Endothelial cell of umbilical vein (primary cell): ENCODE data around the gene GCAT. TPM values are rescaled to one million over a fixed set of nuclear protein-coding genes. Genes with fewer than 3 reads are reported as not detected.

Source experiments
- BruUV-seq: library from RNA; stranded (reverse); fragments of 400-500 nt; replicated peaks from 2 replicates; lab custom pipeline; 2021; lab: Mats Ljungman, UMichigan
- CTCF ChIA-PET: fragments of 300-600, 350-600 bp; sonication (Branson Sonifier 250); formaldehyde crosslinking; loops from one replicate; lab custom pipeline; 2021; ENCODE audit warnings: antibody characterized with exemption, inconsistent platforms; lab: Charles Lee
- POLR2A ChIA-PET: fragments of 300-600, 350-600 bp; sonication (Branson Sonifier 250); formaldehyde crosslinking; loops from one replicate; lab custom pipeline; 2021; ENCODE audit warnings: antibody characterized with exemption, inconsistent platforms; lab: Charles Lee
- DNase-seq: peaks from one replicate; pipeline ENCODE4 v3.0.0-alpha.2; 2011; ENCODE audit warnings: low read depth, low spot score
- FAIRE-seq: peaks from 2 replicates; lab custom pipeline; 2011; peaks lifted over from hg19 to GRCh38; lab: Jason Lieb, UNC
- H2AFZ ChIP-seq: 2 replicates; pipeline ENCODE4 v1.6.0; 2012; ENCODE audit warnings: low read depth, low read length, control low read depth, inconsistent platforms
- H3K27ac ChIP-seq: 2 replicates; pipeline ENCODE4 v1.5.1; 2011; ENCODE audit warnings: low read depth, mild to moderate bottlenecking, control low read depth, low read length, moderate library complexity; ENCODE audit not compliant: insufficient read depth
- H3K27me3 ChIP-seq, 2 experiments: 2 replicates each; pipeline versions ENCODE4 v1.6.0 to v1.6.1; 2011; ENCODE audit warnings: low read length in 2 of 2, mixed read lengths in 1 of 2; ENCODE audit not compliant: control insufficient read depth in 2 of 2, insufficient read depth in 2 of 2
- H3K36me3 ChIP-seq, 2 experiments: 2 replicates in 1 of 2; 3 replicates in 1 of 2; pipeline ENCODE4 v1.5.1; 2011; ENCODE audit warnings: low read length in 2 of 2, mild to moderate bottlenecking in 1 of 2, moderate library complexity in 1 of 2; ENCODE audit not compliant: control insufficient read depth in 2 of 2, insufficient read depth in 2 of 2; ENCODE audit errors: extremely low read depth in 1 of 2
- H3K4me1 ChIP-seq: 3 replicates; pipeline ENCODE4 v1.5.1; 2011; ENCODE audit warnings: mild to moderate bottlenecking, low read length; ENCODE audit not compliant: control insufficient read depth, insufficient read depth; ENCODE audit errors: extremely low read depth
- H3K4me2 ChIP-seq: 2 replicates; pipeline ENCODE4 v1.6.1; 2011; ENCODE audit warnings: low read length, control low read depth, mixed read lengths; ENCODE audit not compliant: insufficient read depth
- H3K4me3 ChIP-seq, 3 experiments: fragments of 200-600 bp in 1 of 3; sonication (generic), shearing (Covaris generic) in 1 of 3; replicated peaks in 1 of 3; 2 replicates each; pipeline ENCODE4 v1.5.1; 2011 to 2016; ENCODE audit warnings: control low read depth in 3 of 3, low read length in 3 of 3, mild to moderate bottlenecking in 2 of 3, inconsistent platforms in 1 of 3, low read depth in 1 of 3, moderate library complexity in 1 of 3; ENCODE audit not compliant: insufficient read depth in 1 of 3
- H3K79me2 ChIP-seq: 2 replicates; pipeline ENCODE4 v1.6.0; 2012; ENCODE audit warnings: low read length, inconsistent platforms; ENCODE audit not compliant: control insufficient read depth, insufficient read depth
- H3K9ac ChIP-seq: replicated peaks from 2 replicates; pipeline ENCODE3; 2011; ENCODE audit warnings: low read length, control low read depth; ENCODE audit not compliant: insufficient read depth; ENCODE audit errors: extremely low read depth
- H3K9me1 ChIP-seq: replicated peaks from 3 replicates; pipeline ENCODE4 v1.6.0; 2011; ENCODE audit warnings: mild to moderate bottlenecking, low read length; ENCODE audit not compliant: control insufficient read depth, insufficient read depth; ENCODE audit errors: extremely low read depth
- H3K9me3 ChIP-seq: replicated peaks from 2 replicates; pipeline ENCODE4 v1.5.1; 2012; ENCODE audit warnings: low read length, inconsistent platforms; ENCODE audit not compliant: control insufficient read depth, insufficient read depth
- H4K20me1 ChIP-seq: replicated peaks from 2 replicates; pipeline ENCODE3; 2011; ENCODE audit warnings: mild to moderate bottlenecking, low read length; ENCODE audit not compliant: control insufficient read depth, insufficient read depth; ENCODE audit errors: extremely low read depth
- CTCF ChIP-seq, 2 donors: IDR thresholded peaks; 1 replicate in 1 of 2; 2 replicates in 1 of 2; pipeline ENCODE4 v1.5.1; 2011; ENCODE audit warnings: low read length in 2 of 2, mild to moderate bottlenecking in 2 of 2, moderate library complexity in 2 of 2, control low read depth in 1 of 2, inconsistent platforms in 1 of 2, low read depth in 1 of 2; ENCODE audit not compliant: insufficient read depth in 1 of 2; ENCODE audit errors: extremely low read depth in 1 of 2
- EZH2 ChIP-seq: IDR thresholded peaks from 2 replicates; pipeline ENCODE4 v1.6.1; 2012; ENCODE audit warnings: borderline replicate concordance, low read depth, mild to moderate bottlenecking, moderate library complexity, low read length, inconsistent platforms; ENCODE audit not compliant: severe bottlenecking
- FOS ChIP-seq: IDR thresholded peaks from 2 replicates; pipeline ENCODE4 v1.6.1; 2011; ENCODE audit warnings: mild to moderate bottlenecking, low read length, moderate library complexity, borderline replicate concordance; ENCODE audit not compliant: insufficient read depth
- GATA2 ChIP-seq: IDR thresholded peaks from 2 replicates; pipeline ENCODE4 v1.7.0; 2011; ENCODE audit warnings: low read depth, mild to moderate bottlenecking, moderate library complexity, mixed read lengths, low read length; ENCODE audit not compliant: insufficient read length, insufficient read depth
- JUN ChIP-seq: IDR thresholded peaks from 2 replicates; pipeline ENCODE4 v1.6.1; 2011; ENCODE audit warnings: borderline replicate concordance, low read depth; ENCODE audit not compliant: insufficient read length, insufficient read depth
- MAX ChIP-seq: IDR thresholded peaks from 2 replicates; pipeline ENCODE4 v1.6.1; 2011; ENCODE audit not compliant: insufficient read depth, insufficient read length
- MYC ChIP-seq: IDR thresholded peaks from one replicate; pipeline ENCODE4 v1.6.1; 2011; ENCODE audit warnings: mild to moderate bottlenecking, low read depth, low read length
- POLR2A ChIP-seq: IDR thresholded peaks from 2 replicates; pipeline ENCODE4 v1.6.1; 2012; ENCODE audit warnings: low read depth, mild to moderate bottlenecking, control low read depth, low read length
- POLR2AphosphoS5 ChIP-seq: IDR thresholded peaks from 2 replicates; pipeline ENCODE4 v1.6.1; 2012; ENCODE audit warnings: low read depth, mild to moderate bottlenecking, control low read depth, low read length, moderate library complexity; ENCODE audit not compliant: insufficient read depth
- dilution Hi-C: fragments of 300-500 bp; cut with MboI; formaldehyde crosslinking; loops from one replicate; pipeline ENCODE4 v1.15.0; 2019; ENCODE audit warnings: low sequenced_read_pairs; ENCODE audit not compliant: extremely low pct_ligation_motif_present
- intact Hi-C: fragments of 100-400 bp; cut with micrococcal nuclease; formaldehyde crosslinking; loops from one replicate; pipeline ENCODE4 v1.10.0; 2022
- polyA plus RNA-seq, 4 experiments: library from polyadenylated mRNA; depleted of rRNA in 3 of 4; stranded (reverse) in 3 of 4; unstranded in 1 of 4; fragments of >200 nt; gene quantifications; 2 replicates each; pipeline versions ENCODE4 v1.2.1 to v1.2.3, GENCODE V29; 2011 to 2012; ENCODE audit warnings: missing spikeins in 1 of 4
- total RNA-seq: library from RNA; stranded (reverse); gene quantifications from 2 replicates; pipeline ENCODE4 v1.2.3, GENCODE V29; 2021

GCAT gene
- total and polyA plus RNA-seq, 2 donors (not counting 3 experiments of a cell fraction or from before 2014, with no cell fraction given) = 19.7 TPM

GRCh38 chr22:37804352-37804880, 3.3 kb upstream of the GCAT start:
- BruUV-seq = TSS peak; percentile 95
- Histone ChIP-seq H3K27me3 (no peaks in the 10 kb centered on the region), H3K36me3 (no peaks in the 10 kb centered on the region), H3K27ac (peak overlapping the region; percentile 78), H2AFZ (peak overlapping the region; percentile 27), H3K4me3 (peak overlapping the region in 2 of 3 experiments; percentile 66 to 79), H3K9me1 (no peaks in the 10 kb centered on the region), H3K9ac (peak overlapping the region; percentile 95), H3K4me2 (peak overlapping the region; percentile 50), H3K4me1 (peaks cover 36% of the 10 kb centered on the region), H3K9me3 (no peaks in the 10 kb centered on the region), H4K20me1 (no peaks in the 10 kb centered on the region), H3K79me2 (peaks cover 13% of the 10 kb centered on the region)
- dilution Hi-C loops (no loop called here), intact Hi-C loops (no loop called here)
- FAIRE-seq (no peak), DNase-seq (no peak)
- TF ChIP-seq FOS (no peak), EZH2 (no peak), MYC (no peak), JUN (no peak), POLR2AphosphoS5 (no peak), POLR2A (no peak), GATA2 (no peak), CTCF (IDR thresholded peaks at IDR 0.05; ENCODE audit: extremely low read depth in 1 of 2, insufficient read depth in 1 of 2, low read depth in 1 of 2, low read length in 2 of 2) (no peak), MAX (no peak)
- ChIA-PET POLR2A (interaction anchor here (0.5 to 1.1 kb wide), 3 partner anchors 14 to 385 kb away, joined by 3 to 5 read pairs (median 4); no protein-coding TSS in a partner anchor), CTCF (interaction anchor here (0.9 to 1.1 kb wide), 3 partner anchors 14 to 198 kb away, joined by 3 to 7 read pairs (median 3); no protein-coding TSS in a partner anchor)
